Testis (tissue), 3 donors: ENCODE measurements around the gene BICC1. TPM values are rescaled to one million over a fixed set of nuclear protein-coding genes. Genes with fewer than 3 reads are reported as not detected.

Source experiments
- DNase-seq: peaks from one replicate; pipeline ENCODE4 v3.0.0-alpha.2; 2019
- H3K27ac ChIP-seq, 2 donors: fragments of 200-600 bp; sonication (generic); one replicate each; pipeline ENCODE4 v1.5.1; 2019
- H3K27me3 ChIP-seq: fragments of 200-600 bp; sonication (generic); one replicate; pipeline ENCODE4 v1.5.1; 2019
- H3K36me3 ChIP-seq: fragments of 200-600 bp; sonication (generic); one replicate; pipeline ENCODE4 v1.5.1; 2017; ENCODE audit warnings: low read depth; ENCODE audit errors: missing control alignments
- H3K4me1 ChIP-seq: fragments of 200-600 bp; sonication (generic); one replicate; pipeline ENCODE4 v1.5.1; 2019
- H3K4me3 ChIP-seq, 2 donors: fragments of 200-600 bp; sonication (generic); one replicate each; pipeline ENCODE4 v1.5.1; 2017 to 2019
- H3K9me3 ChIP-seq: fragments of 200-600 bp; sonication (generic); one replicate; pipeline ENCODE4 v1.5.1; 2017
- POLR2A ChIP-seq: fragments of 450-650 bp; IDR thresholded peaks from one replicate; pipeline ENCODE4 v1.6.1; 2017; ENCODE audit warnings: antibody characterized with exemption, mild to moderate bottlenecking, moderate library complexity
- WGBS, 2 donors: methylation state at CpG; one replicate each; pipeline ENCODE4 v1.1.5; 2018; 5-methylcytosine and 5-hydroxymethylcytosine counted together
- intact Hi-C: fragments of 100-400 bp; cut with DNase I; formaldehyde crosslinking; loops from one replicate; pipeline ENCODE4 v1.15.1; 2023; ENCODE audit warnings: low total_unique reads
- polyA plus RNA-seq: library from polyadenylated mRNA; stranded (reverse); fragments of 350-450 nt; fragmentation: Illumina TruSeq; extraction: RNeasy Lipid Tissue Mini Kit (QIAGEN cat#74804); gene quantifications from one replicate; pipeline ENCODE4 v1.2.3, GENCODE V29; 2014; ENCODE audit warnings: low read depth, low replicate concordance; ENCODE audit not compliant: insufficient read depth
- total RNA-seq, 2 donors: library from RNA; depleted of rRNA; stranded (reverse); fragments of >200 nt; gene quantifications; one replicate each; pipeline ENCODE4 v1.2.3, GENCODE V29; 2016
- TF ChIP-seq, protein P1 (sequence below), 3 experiments: fragments of 450-650 bp in 2 of 3; fragments of 200-600 bp in 1 of 3; sonication (generic) in 1 of 3; IDR thresholded peaks; one replicate each; pipeline ENCODE4 v1.5.1; 2016 to 2019; ENCODE audit warnings: antibody characterized with exemption in 3 of 3, mild to moderate bottlenecking in 2 of 3, moderate library complexity in 1 of 3

Gene BICC1
- total and polyA plus RNA-seq, 3 donors from 2014 or later = 8.7 to 14.1 (median 10.0) TPM

DNA sequence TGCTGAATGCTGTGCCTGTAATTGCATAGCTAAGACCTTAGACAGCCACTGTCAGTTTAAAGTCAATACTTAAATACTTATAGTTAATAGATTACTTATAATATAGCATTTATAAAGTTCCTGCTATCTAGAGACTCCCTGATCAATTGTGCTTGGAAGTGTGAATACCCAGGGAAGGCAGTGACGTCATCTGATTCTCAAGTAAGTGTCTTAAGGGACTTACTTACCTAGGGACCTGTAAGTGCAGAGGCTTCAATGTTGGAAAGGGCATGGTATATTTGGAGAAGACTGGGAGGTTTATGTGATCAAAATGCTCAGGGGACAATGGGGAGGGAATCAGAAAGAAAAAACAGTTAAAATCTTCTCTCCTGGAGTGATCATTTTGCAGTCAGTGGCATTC, 55.0 kb downstream of the BICC1 start:
- no peaks in the 10 kb centered on the region for H3K27me3 ChIP-seq
- no peak for DNase-seq
- no peaks in the 10 kb centered on the region for H3K4me1 ChIP-seq
- H3K9me3 ChIP-seq = no peaks in the 10 kb centered on the region
- H3K36me3 ChIP-seq = no peaks in the 10 kb centered on the region
- no peak for TF ChIP-seq POLR2A
- TF ChIP-seq, protein P1, sequence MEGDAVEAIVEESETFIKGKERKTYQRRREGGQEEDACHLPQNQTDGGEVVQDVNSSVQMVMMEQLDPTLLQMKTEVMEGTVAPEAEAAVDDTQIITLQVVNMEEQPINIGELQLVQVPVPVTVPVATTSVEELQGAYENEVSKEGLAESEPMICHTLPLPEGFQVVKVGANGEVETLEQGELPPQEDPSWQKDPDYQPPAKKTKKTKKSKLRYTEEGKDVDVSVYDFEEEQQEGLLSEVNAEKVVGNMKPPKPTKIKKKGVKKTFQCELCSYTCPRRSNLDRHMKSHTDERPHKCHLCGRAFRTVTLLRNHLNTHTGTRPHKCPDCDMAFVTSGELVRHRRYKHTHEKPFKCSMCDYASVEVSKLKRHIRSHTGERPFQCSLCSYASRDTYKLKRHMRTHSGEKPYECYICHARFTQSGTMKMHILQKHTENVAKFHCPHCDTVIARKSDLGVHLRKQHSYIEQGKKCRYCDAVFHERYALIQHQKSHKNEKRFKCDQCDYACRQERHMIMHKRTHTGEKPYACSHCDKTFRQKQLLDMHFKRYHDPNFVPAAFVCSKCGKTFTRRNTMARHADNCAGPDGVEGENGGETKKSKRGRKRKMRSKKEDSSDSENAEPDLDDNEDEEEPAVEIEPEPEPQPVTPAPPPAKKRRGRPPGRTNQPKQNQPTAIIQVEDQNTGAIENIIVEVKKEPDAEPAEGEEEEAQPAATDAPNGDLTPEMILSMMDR (IDR thresholded peaks at IDR 0.05) = no peak
- no peak overlapping the region for H3K4me3 ChIP-seq
- 85 to 91% methylated on average over 1 of the region's 1 CpG for WGBS, 2 donors
- no peak overlapping the region for H3K27ac ChIP-seq
- intact Hi-C loops = no loop called here

DNA sequence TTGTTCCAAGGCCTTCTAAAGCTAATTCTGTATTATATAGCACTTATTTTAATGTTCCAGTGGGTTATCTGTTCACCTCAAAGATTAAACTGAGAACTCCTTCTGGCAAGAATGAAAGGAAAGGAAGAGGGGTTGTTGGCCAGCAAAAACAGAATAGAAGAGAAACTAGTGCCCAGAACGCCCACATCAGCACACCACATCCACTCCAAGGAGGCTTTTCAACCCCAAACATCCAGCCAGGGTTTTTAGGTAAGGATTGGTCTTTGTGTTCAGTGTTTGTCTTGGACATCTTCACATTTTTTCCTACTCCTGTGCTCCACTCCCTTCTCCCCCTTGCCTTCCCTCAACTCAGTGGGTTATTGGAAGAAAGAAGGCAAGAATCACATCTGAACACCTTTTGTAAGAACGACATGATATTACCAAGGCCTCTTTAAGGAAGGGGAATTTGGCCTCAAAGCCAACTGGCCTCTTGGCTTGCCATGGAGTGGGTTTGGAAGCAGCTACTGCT, 55.8 kb downstream of the BICC1 start:
- intact Hi-C loops = no loop called here
- TF ChIP-seq, protein P1 (IDR thresholded peaks at IDR 0.05) = no peak
- TF ChIP-seq POLR2A = no peak
- H3K27ac ChIP-seq = no peak overlapping the region
- H3K4me1 ChIP-seq = no peaks in the 10 kb centered on the region
- no peaks in the 10 kb centered on the region for H3K36me3 ChIP-seq
- no peak overlapping the region for H3K4me3 ChIP-seq
- H3K9me3 ChIP-seq = no peaks in the 10 kb centered on the region
- no peak for DNase-seq
- H3K27me3 ChIP-seq = no peaks in the 10 kb centered on the region
- 48 to 52% methylated on average over 2 of the region's 2 CpGs for WGBS, 2 donors

DNA sequence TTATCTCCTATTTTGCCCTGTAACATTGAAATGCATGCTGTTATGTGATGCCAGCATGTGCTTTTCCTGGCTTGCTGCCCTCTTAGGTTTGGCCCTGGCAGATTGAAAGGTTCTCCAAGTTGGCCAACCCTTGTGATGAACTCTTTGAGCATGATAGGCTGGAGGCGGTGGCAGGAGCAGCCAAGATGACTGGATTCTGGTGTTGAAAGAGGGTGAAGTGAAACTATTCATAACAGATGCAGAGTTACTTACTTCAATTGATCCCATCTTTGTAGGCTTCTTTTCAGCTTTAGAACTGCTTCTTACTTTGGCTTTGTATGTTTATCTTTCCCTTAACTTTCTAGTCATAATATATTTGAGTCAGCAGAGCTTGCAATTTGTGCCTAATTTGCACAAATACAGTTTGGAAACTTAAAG, 57.6 kb downstream of the BICC1 start:
- no peak overlapping the region for H3K4me3 ChIP-seq
- H3K9me3 ChIP-seq = no peaks in the 10 kb centered on the region
- no peaks in the 10 kb centered on the region for H3K4me1 ChIP-seq
- no peak overlapping the region for H3K27ac ChIP-seq
- 83 to 91% methylated on average over 1 of the region's 1 CpG for WGBS, 2 donors
- no peak for DNase-seq
- no peaks in the 10 kb centered on the region for H3K36me3 ChIP-seq
- no peak for TF ChIP-seq POLR2A
- TF ChIP-seq, protein P1 (IDR thresholded peaks at IDR 0.05) = no peak
- intact Hi-C loops = no loop called here
- no peaks in the 10 kb centered on the region for H3K27me3 ChIP-seq

DNA sequence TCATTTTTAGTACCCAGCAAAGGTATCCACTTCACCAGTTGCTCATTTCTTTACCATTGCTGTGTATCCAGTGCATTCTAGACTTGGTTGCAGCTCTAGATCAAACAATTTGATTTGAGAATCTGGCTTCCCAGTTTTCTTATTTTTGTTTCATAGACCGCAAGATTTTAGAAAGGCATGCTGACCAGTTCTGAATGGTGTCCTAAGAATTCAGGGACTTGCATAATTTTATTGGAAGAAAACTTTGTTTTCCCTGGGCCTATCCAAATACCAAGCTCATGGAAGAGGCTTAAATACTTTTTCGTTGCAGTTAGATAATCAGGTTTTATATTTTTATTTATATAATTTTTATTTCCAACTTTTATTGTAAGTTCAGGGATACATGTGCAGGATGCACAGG, 58.3 kb downstream of the BICC1 start:
- Histone ChIP-seq H3K27me3 (no peaks in the 10 kb centered on the region), H3K36me3 (no peaks in the 10 kb centered on the region), H3K27ac (no peak overlapping the region), H3K4me3 (no peak overlapping the region), H3K4me1 (peaks cover under 1% of the 10 kb centered on the region), H3K9me3 (no peaks in the 10 kb centered on the region)
- WGBS, 2 donors = 75% methylated on average over 2 of the region's 2 CpGs
- intact Hi-C loops = no loop called here
- DNase-seq = no peak
- TF ChIP-seq, protein P1 (IDR thresholded peaks at IDR 0.05) = no peak
- TF ChIP-seq POLR2A = no peak

DNA sequence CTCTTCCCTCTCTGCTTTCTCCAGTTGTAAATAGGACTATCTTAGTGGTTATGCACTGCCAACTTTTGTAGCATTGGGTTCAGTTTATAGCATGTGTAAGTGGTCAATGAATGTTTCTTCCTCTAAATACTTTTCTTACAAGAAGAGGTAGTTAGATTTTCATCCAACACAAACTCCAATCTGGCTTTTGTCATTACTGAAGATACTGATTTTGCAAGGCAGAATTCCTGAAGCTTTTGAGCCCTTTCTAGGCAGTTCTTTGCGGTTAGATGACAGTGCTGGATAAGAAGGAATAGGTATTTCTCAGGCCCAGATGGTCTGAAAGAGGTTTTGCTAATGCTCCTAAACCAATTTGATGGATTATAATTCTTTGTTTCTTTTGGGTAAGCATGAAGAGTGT, 60.5 kb downstream of the BICC1 start:
- H3K9me3 ChIP-seq = no peaks in the 10 kb centered on the region
- H3K4me1 ChIP-seq = peaks cover 7% of the 10 kb centered on the region
- no peaks in the 10 kb centered on the region for H3K27me3 ChIP-seq
- no peak overlapping the region for H3K27ac ChIP-seq
- H3K4me3 ChIP-seq = no peak overlapping the region
- no peak for DNase-seq
- TF ChIP-seq, protein P1 (IDR thresholded peaks at IDR 0.05) = no peak
- no peak for TF ChIP-seq POLR2A
- intact Hi-C loops = no loop called here
- 86 to 90% methylated on average over 1 of the region's 1 CpG for WGBS, 2 donors
- no peaks in the 10 kb centered on the region for H3K36me3 ChIP-seq
